Colonic mucosa (tissue), 4 donors: ENCODE measurements around the gene PHACTR4. TPM values are rescaled to one million over a fixed set of nuclear protein-coding genes. Genes with fewer than 3 reads are reported as not detected.
"Not testable (repeated sequence)": the region's sequence is repeated elsewhere in the genome, so short reads cannot be mapped to it uniquely, and the experiment has no call there.

Source experiments
- DNase-seq: peaks from one replicate; pipeline ENCODE4 v3.0.0-alpha.2; 2020
- H3K27ac ChIP-seq: fragments of 200-600 bp; one replicate; pipeline ENCODE4 v1.8.0; 2021
- H3K27me3 ChIP-seq: fragments of 200-600 bp; one replicate; pipeline ENCODE4 v1.8.0; 2021
- H3K36me3 ChIP-seq: fragments of 200-600 bp; one replicate; pipeline ENCODE4 v1.8.0; 2021
- H3K4me1 ChIP-seq: fragments of 200-600 bp; one replicate; pipeline ENCODE4 v1.8.0; 2021; ENCODE audit warnings: mild to moderate bottlenecking
- H3K4me3 ChIP-seq: fragments of 200-600 bp; one replicate; pipeline ENCODE4 v1.8.0; 2021
- H3K9ac ChIP-seq, 2 donors: one replicate each; pipeline ENCODE4 v1.7.0; 2013; ENCODE audit warnings: control low read depth in 2 of 2, low read depth in 2 of 2, low read length in 2 of 2
- H3K9me3 ChIP-seq: fragments of 200-600 bp; one replicate; pipeline ENCODE4 v1.8.0; 2021
- intact Hi-C: fragments of 100-400 bp; cut with DNase I; formaldehyde crosslinking; loops from one replicate; pipeline ENCODE4 v1.14.1; 2022
- total RNA-seq, 2 donors: library from RNA; stranded (reverse); fragmentation: NEBNext Ultra II Directional in 1 of 2; extraction: Animal tissue kit (Norgen Biotek cat#: 25700) in 1 of 2; gene quantifications; one replicate each; pipeline ENCODE4 v1.2.1, GENCODE V29; 2021
- TF ChIP-seq, protein P1 (sequence below): fragments of 200-600 bp; IDR thresholded peaks from one replicate; pipeline ENCODE4 v1.8.0; 2022; ENCODE audit warnings: antibody characterized with exemption, mild to moderate bottlenecking
- donor health status: healthy.
- donor health status: DM: no; HTN: no; CAD: no.
- donor health status: DM: no; HTN: no; CAD: no.

PHACTR4 gene
- total RNA-seq, 2 donors from 2014 or later: 43.1 to 49.8 TPM

- intact Hi-C loops: no loop called here
- Histone ChIP-seq H3K36me3 (no peaks in the 10 kb centered on the region), H3K4me3 (no peak overlapping the region), H3K9ac (peak overlapping the region; percentile 44 to 98), H3K27me3 (no peaks in the 10 kb centered on the region), H3K4me1 (peaks cover 25% of the 10 kb centered on the region), H3K9me3 (no peaks in the 10 kb centered on the region), H3K27ac (no peak overlapping the region)
- TF ChIP-seq, protein P1, sequence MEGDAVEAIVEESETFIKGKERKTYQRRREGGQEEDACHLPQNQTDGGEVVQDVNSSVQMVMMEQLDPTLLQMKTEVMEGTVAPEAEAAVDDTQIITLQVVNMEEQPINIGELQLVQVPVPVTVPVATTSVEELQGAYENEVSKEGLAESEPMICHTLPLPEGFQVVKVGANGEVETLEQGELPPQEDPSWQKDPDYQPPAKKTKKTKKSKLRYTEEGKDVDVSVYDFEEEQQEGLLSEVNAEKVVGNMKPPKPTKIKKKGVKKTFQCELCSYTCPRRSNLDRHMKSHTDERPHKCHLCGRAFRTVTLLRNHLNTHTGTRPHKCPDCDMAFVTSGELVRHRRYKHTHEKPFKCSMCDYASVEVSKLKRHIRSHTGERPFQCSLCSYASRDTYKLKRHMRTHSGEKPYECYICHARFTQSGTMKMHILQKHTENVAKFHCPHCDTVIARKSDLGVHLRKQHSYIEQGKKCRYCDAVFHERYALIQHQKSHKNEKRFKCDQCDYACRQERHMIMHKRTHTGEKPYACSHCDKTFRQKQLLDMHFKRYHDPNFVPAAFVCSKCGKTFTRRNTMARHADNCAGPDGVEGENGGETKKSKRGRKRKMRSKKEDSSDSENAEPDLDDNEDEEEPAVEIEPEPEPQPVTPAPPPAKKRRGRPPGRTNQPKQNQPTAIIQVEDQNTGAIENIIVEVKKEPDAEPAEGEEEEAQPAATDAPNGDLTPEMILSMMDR: no peak
- no peak for DNase-seq
Observed at GRCh38 chr1:28510273-28510969, 140.9 kb downstream of the PHACTR4 start.

DNA sequence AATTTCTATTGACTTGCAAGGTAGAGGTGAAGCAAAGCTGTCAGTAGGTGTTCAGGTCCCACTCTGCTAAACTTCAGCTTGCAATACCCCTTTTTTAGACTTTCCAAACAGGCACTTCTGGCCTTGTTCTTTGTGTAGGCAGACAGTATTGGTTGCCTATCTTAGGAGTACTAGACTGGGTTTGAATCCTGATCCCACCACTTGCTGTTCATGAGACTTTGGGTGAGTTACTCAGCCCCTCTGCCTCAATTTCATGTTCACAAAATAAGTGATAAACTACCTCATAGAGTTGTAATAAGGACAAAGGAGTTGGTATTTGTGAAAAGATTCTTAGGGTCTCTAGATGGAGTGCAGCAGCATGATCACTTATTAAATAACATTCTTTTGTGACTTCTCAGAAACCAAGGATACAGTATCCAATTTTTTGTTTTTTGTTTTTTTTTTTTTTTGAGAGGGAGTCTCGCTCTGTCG lies 141.5 kb downstream of the PHACTR4 start:
- no peak overlapping the region for H3K4me3 ChIP-seq
- peak overlapping the region; percentile 37 to 63 for H3K9ac ChIP-seq
- TF ChIP-seq, protein P1: no peak
- peaks cover 25% of the 10 kb centered on the region for H3K4me1 ChIP-seq
- no peak overlapping the region for H3K27ac ChIP-seq
- intact Hi-C loops: no loop called here
- no peaks in the 10 kb centered on the region for H3K9me3 ChIP-seq
- no peaks in the 10 kb centered on the region for H3K36me3 ChIP-seq
- DNase-seq: no peak
- H3K27me3 ChIP-seq: no peaks in the 10 kb centered on the region

GRCh38 chr1:28512058-28512611 lies 142.6 kb downstream of the PHACTR4 start:
- intact Hi-C loops: no loop called here
- no peaks in the 10 kb centered on the region for H3K27me3 ChIP-seq
- no peaks in the 10 kb centered on the region for H3K9me3 ChIP-seq
- H3K9ac ChIP-seq: no peak overlapping the region
- H3K27ac ChIP-seq: no peak overlapping the region
- DNase-seq: no peak
- no peaks in the 10 kb centered on the region for H3K36me3 ChIP-seq
- H3K4me3 ChIP-seq: no peak overlapping the region
- H3K4me1 ChIP-seq: peaks cover 25% of the 10 kb centered on the region
- TF ChIP-seq, protein P1: no peak

- H3K27ac ChIP-seq, H3K9me3 ChIP-seq, intact Hi-C loops, H3K9ac ChIP-seq, H3K36me3 ChIP-seq, H3K27me3 ChIP-seq, DNase-seq, H3K4me3 ChIP-seq: not testable (repeated sequence)
- H3K4me1 ChIP-seq: peaks cover 13% of the 10 kb centered on the region
Observed at GRCh38 chr1:28514445-28514933, 144.9 kb downstream of the PHACTR4 start.

- no peaks in the 10 kb centered on the region for H3K9me3 ChIP-seq
- intact Hi-C loops: loop anchor here (5.0 kb wide), 2 partner anchors 86 to 361 kb away; no protein-coding TSS in a partner anchor
- peaks cover 7% of the 10 kb centered on the region for H3K4me1 ChIP-seq
- H3K27me3 ChIP-seq: no peaks in the 10 kb centered on the region
- no peak overlapping the region for H3K9ac ChIP-seq
- H3K4me3 ChIP-seq: no peak overlapping the region
- H3K36me3 ChIP-seq: no peaks in the 10 kb centered on the region
- TF ChIP-seq, protein P1: no peak
- no peak for DNase-seq
- no peak overlapping the region for H3K27ac ChIP-seq
Observed at GRCh38 chr1:28516518-28516956, 147.0 kb downstream of the PHACTR4 start.

- Histone ChIP-seq H3K9ac (peak overlapping the region; percentile 33 to 42), H3K27ac (peak overlapping the region; percentile 81), H3K4me1 (peaks cover 7% of the 10 kb centered on the region), H3K27me3 (no peaks in the 10 kb centered on the region), H3K4me3 (peak overlapping the region; percentile 59), H3K9me3 (no peaks in the 10 kb centered on the region), H3K36me3 (no peaks in the 10 kb centered on the region)
- intact Hi-C loops: loop anchor here (5.0 kb wide), 2 partner anchors 85 to 360 kb away; no protein-coding TSS in a partner anchor
- peak; percentile 32 for DNase-seq
- TF ChIP-seq, protein P1: no peak
Observed at GRCh38 chr1:28517649-28517999, 148.1 kb downstream of the PHACTR4 start.
